Peyer's patch (tissue), 4 donors: Measurements from ENCODE around the gene PNLIPRP2. TPM values are rescaled to one million over a fixed set of nuclear protein-coding genes. Genes with fewer than 3 reads are reported as not detected.

Experiments
- DNase-seq, 3 donors: peaks; one replicate each; pipeline ENCODE4 v3.0.0-alpha.2; 2017 to 2019
- H3K27ac ChIP-seq, 4 donors: fragments of 200-600 bp; sonication (generic); one replicate each; pipeline ENCODE4 v1.5.1; 2016 to 2019
- H3K27me3 ChIP-seq, 2 donors: fragments of 200-600 bp; sonication (generic); one replicate each; pipeline ENCODE4 v1.5.1; 2019
- H3K36me3 ChIP-seq, 3 donors: fragments of 200-600 bp; sonication (generic); one replicate each; pipeline ENCODE4 v1.5.1; 2016 to 2019
- H3K4me1 ChIP-seq, 4 donors: fragments of 200-600 bp; sonication (generic); one replicate each; pipeline ENCODE4 v1.5.1; 2016 to 2019
- H3K4me3 ChIP-seq, 4 donors: fragments of 200-600 bp; sonication (generic); 1 replicate in 3 of 4; 2 replicates in 1 of 4; pipeline ENCODE4 v1.5.1; 2016 to 2019; ENCODE audit warnings: mild to moderate bottlenecking in 1 of 4
- H3K9me3 ChIP-seq, 4 donors: fragments of 200-600 bp; sonication (generic); one replicate each; pipeline ENCODE4 v1.5.1; 2016 to 2019; ENCODE audit warnings: mild to moderate bottlenecking in 1 of 4
- POLR2A ChIP-seq, 2 donors: fragments of 450-650 bp; IDR thresholded peaks; one replicate each; pipeline ENCODE4 v1.5.1; 2017; ENCODE audit warnings: antibody characterized with exemption in 2 of 2, mild to moderate bottlenecking in 2 of 2, moderate library complexity in 2 of 2
- total RNA-seq, 4 donors: library from RNA; depleted of rRNA; stranded (reverse); fragments of >200 nt; gene quantifications; one replicate each; pipeline ENCODE4 v1.1.0, GENCODE V29; 2016
- TF ChIP-seq, protein P1 (sequence below), 6 experiments: fragments of 450-650 bp in 4 of 6; fragments of 200-600 bp in 2 of 6; sonication (generic) in 1 of 6; IDR thresholded peaks; one replicate each; pipeline ENCODE4 v1.5.1; 2017 to 2019; ENCODE audit warnings: antibody characterized with exemption in 6 of 6, mild to moderate bottlenecking in 3 of 6, moderate library complexity in 1 of 6

Gene PNLIPRP2
- total RNA-seq, 4 donors from 2014 or later = 9.9 to 161 (median 76.5) TPM

GRCh38 chr10:116598329-116598728 is 22.4 kb upstream of the PNLIPRP2 start:
- H3K27ac ChIP-seq = no peak overlapping the region
- TF ChIP-seq, protein P1, sequence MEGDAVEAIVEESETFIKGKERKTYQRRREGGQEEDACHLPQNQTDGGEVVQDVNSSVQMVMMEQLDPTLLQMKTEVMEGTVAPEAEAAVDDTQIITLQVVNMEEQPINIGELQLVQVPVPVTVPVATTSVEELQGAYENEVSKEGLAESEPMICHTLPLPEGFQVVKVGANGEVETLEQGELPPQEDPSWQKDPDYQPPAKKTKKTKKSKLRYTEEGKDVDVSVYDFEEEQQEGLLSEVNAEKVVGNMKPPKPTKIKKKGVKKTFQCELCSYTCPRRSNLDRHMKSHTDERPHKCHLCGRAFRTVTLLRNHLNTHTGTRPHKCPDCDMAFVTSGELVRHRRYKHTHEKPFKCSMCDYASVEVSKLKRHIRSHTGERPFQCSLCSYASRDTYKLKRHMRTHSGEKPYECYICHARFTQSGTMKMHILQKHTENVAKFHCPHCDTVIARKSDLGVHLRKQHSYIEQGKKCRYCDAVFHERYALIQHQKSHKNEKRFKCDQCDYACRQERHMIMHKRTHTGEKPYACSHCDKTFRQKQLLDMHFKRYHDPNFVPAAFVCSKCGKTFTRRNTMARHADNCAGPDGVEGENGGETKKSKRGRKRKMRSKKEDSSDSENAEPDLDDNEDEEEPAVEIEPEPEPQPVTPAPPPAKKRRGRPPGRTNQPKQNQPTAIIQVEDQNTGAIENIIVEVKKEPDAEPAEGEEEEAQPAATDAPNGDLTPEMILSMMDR (IDR thresholded peaks at IDR 0.05) = no peak
- TF ChIP-seq POLR2A (IDR thresholded peaks at IDR 0.05) = no peak
- H3K9me3 ChIP-seq = no peaks in the 10 kb centered on the region
- no peak for DNase-seq
- H3K36me3 ChIP-seq = no peaks in the 10 kb centered on the region
- H3K27me3 ChIP-seq = no peaks in the 10 kb centered on the region
- H3K4me1 ChIP-seq = no peaks in the 10 kb centered on the region
- H3K4me3 ChIP-seq = no peak overlapping the region

DNA sequence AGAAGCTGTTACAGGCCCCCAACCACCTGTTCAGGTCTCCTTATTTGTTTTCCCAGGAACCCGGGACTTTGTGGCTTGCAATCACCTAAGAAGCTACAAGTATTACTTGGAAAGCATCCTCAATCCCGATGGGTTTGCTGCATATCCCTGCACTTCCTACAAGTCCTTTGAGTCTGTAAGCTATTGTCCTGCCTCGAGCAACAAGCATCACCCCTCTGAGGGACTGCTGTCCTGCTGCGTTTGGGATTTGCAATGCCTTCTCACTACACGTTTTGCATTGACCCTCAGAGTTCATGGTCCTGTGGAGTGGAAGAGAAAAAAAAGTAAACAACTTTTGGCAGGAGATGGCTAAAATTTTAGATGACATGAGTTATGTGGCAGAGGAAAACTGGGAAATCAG is 20.8 kb upstream of the PNLIPRP2 start:
- H3K4me3 ChIP-seq = no peak overlapping the region

GRCh38 chr10:116602648-116603400 is 17.9 kb upstream of the PNLIPRP2 start:
- Histone ChIP-seq H3K27me3 (no peaks in the 10 kb centered on the region), H3K36me3 (no peaks in the 10 kb centered on the region), H3K4me3 (no peak overlapping the region), H3K27ac (no peak overlapping the region), H3K9me3 (no peaks in the 10 kb centered on the region), H3K4me1 (no peaks in the 10 kb centered on the region)
- DNase-seq = no peak
- no peak for TF ChIP-seq POLR2A (IDR thresholded peaks at IDR 0.05)
- TF ChIP-seq, protein P1 (IDR thresholded peaks at IDR 0.05) = no peak

More for the DNA sequence above, 20.8 kb upstream of the PNLIPRP2 start:
- DNase-seq = no peak
- no peaks in the 10 kb centered on the region for H3K27me3 ChIP-seq
- TF ChIP-seq, protein P1 (IDR thresholded peaks at IDR 0.05) = no peak
- no peak for TF ChIP-seq POLR2A (IDR thresholded peaks at IDR 0.05)
- H3K9me3 ChIP-seq = no peaks in the 10 kb centered on the region
- no peak overlapping the region for H3K27ac ChIP-seq
- no peaks in the 10 kb centered on the region for H3K36me3 ChIP-seq
- H3K4me1 ChIP-seq = no peaks in the 10 kb centered on the region

DNA sequence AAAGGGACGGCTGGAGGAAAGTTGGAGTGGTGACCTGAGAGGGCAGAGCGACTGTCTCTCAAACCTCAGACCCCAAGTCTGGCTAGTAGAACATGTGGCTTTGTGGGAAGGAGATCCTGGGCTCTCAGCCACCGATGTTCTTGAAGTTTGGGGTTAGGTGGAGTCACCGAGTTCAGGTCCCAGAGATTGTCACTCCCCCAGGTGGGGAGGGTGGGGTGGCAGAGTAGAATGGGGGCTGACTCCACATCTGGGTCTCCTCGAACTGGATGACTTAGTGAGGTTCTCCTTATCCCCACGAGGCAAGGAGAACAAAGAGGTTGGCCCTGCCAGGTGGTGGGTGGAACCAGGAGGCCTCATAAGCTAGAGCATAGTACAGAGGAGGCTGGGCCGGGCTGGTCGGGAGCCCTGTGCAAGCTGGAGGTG is 14.7 kb upstream of the PNLIPRP2 start:
- Histone ChIP-seq H3K4me3 (no peak overlapping the region), H3K36me3 (no peaks in the 10 kb centered on the region), H3K9me3 (no peaks in the 10 kb centered on the region), H3K27ac (no peak overlapping the region), H3K4me1 (peaks cover 0 to 6% (median 3%) of the 10 kb centered on the region in 4 donors), H3K27me3 (no peaks in the 10 kb centered on the region)
- DNase-seq = no peak
- TF ChIP-seq POLR2A (IDR thresholded peaks at IDR 0.05) = no peak
- TF ChIP-seq, protein P1 (IDR thresholded peaks at IDR 0.05) = no peak

DNA sequence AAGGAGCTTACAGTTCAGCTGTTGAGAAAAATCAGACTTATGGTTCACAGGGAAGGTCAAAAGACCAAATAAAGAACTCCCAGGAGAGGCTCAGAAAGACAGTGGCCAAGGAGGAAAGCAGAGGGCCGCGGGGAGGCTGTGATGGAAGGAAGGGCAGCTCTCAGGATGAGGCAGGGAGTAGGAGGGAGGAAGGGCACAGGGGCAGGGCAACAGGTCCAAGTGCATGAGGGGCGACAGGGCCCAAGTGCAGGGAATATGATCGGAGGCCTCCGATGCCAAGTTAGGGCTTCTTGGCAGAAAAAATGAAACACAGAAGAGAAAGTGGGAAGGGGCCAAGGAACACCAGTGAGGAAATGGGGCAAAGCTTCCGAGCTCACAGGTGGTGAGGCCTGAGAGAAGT is 13.4 kb upstream of the PNLIPRP2 start:
- H3K27ac ChIP-seq = no peak overlapping the region
- no peaks in the 10 kb centered on the region for H3K9me3 ChIP-seq
- no peaks in the 10 kb centered on the region for H3K27me3 ChIP-seq
- H3K4me3 ChIP-seq = no peak overlapping the region
- TF ChIP-seq, protein P1 (IDR thresholded peaks at IDR 0.05) = no peak
- no peak for TF ChIP-seq POLR2A (IDR thresholded peaks at IDR 0.05)
- peaks cover 0 to 7% (median 3%) of the 10 kb centered on the region in 4 donors for H3K4me1 ChIP-seq
- no peaks in the 10 kb centered on the region for H3K36me3 ChIP-seq
- DNase-seq = no peak
